Liver (tissue), 9 donors: ENCODE data around the gene IGFALS. TPM values are rescaled to one million over a fixed set of nuclear protein-coding genes. Genes with fewer than 3 reads are reported as not detected.

Source experiments
- DNase-seq: peaks from one replicate; pipeline ENCODE4 v3.0.0-alpha.2; 2017; ENCODE audit warnings: low spot score
- H3K27ac ChIP-seq, 2 donors: one replicate each; pipeline ENCODE4 v1.7.0; 2013; ENCODE audit warnings: inconsistent platforms in 2 of 2, low read length in 2 of 2, control low read depth in 1 of 2, low read depth in 1 of 2, mild to moderate bottlenecking in 1 of 2
- H3K27me3 ChIP-seq, 4 donors: one replicate each; pipeline versions ENCODE4 v1.6.1 to v1.7.0; 2013; ENCODE audit warnings: low read length in 3 of 4, inconsistent platforms in 1 of 4, mild to moderate bottlenecking in 1 of 4, moderate library complexity in 1 of 4; ENCODE audit not compliant: control insufficient read depth in 4 of 4, insufficient read depth in 4 of 4
- H3K36me3 ChIP-seq, 4 donors: one replicate each; pipeline versions ENCODE4 v1.6.1 to v1.7.0; 2013; ENCODE audit warnings: low read length in 3 of 4, mild to moderate bottlenecking in 3 of 4, low read depth in 1 of 4, moderate library complexity in 1 of 4; ENCODE audit not compliant: control insufficient read depth in 4 of 4, insufficient read depth in 3 of 4
- H3K4me1 ChIP-seq, 4 donors: one replicate each; pipeline versions ENCODE4 v1.6.1 to v1.7.0; 2013; ENCODE audit warnings: low read length in 3 of 4, mild to moderate bottlenecking in 3 of 4, moderate library complexity in 1 of 4; ENCODE audit not compliant: control insufficient read depth in 4 of 4, insufficient read depth in 4 of 4
- H3K4me3 ChIP-seq, 3 donors: one replicate each; pipeline versions ENCODE4 v1.6.1 to v1.7.0; 2013; ENCODE audit warnings: low read length in 3 of 3, control low read depth in 1 of 3, low read depth in 1 of 3, mild to moderate bottlenecking in 1 of 3
- H3K9ac ChIP-seq, 2 donors: one replicate each; pipeline ENCODE4 v1.7.0; 2013; ENCODE audit warnings: low read length in 2 of 2, mild to moderate bottlenecking in 2 of 2, moderate library complexity in 2 of 2, control low read depth in 1 of 2, low read depth in 1 of 2
- H3K9me3 ChIP-seq, 4 donors: one replicate each; pipeline versions ENCODE4 v1.6.1 to v1.7.0; 2013; ENCODE audit warnings: low read length in 3 of 4; ENCODE audit not compliant: control insufficient read depth in 4 of 4
- EGR1 ChIP-seq, 2 donors: IDR thresholded peaks; 2 replicates each; pipeline ENCODE4 v1.6.1; 2016 to 2018; ENCODE audit warnings: antibody characterized with exemption in 2 of 2, low read depth in 2 of 2
- FOXA1 ChIP-seq: IDR thresholded peaks from 2 replicates; pipeline ENCODE4 v1.6.1; 2016; ENCODE audit warnings: antibody characterized with exemption
- GABPA ChIP-seq, 2 donors: IDR thresholded peaks in 1 of 2; conservative IDR thresholded peaks in 1 of 2; 2 replicates each; pipeline ENCODE4 v1.6.1; 2016; ENCODE audit warnings: antibody characterized with exemption in 2 of 2, mild to moderate bottlenecking in 1 of 2, moderate library complexity in 1 of 2
- HNF4G ChIP-seq: IDR thresholded peaks from 2 replicates; pipeline ENCODE4 v1.6.1; 2016; ENCODE audit warnings: antibody characterized with exemption
- JUND ChIP-seq, 2 donors: IDR thresholded peaks; 2 replicates each; pipeline ENCODE4 v1.6.1; 2016; ENCODE audit warnings: antibody characterized with exemption in 2 of 2
- NR2F2 ChIP-seq: IDR thresholded peaks from 2 replicates; pipeline ENCODE4 v1.6.1; 2016; ENCODE audit warnings: antibody characterized with exemption
- RAD21 ChIP-seq, 2 donors: IDR thresholded peaks; 2 replicates each; pipeline ENCODE4 v1.6.1; 2016; ENCODE audit warnings: antibody characterized with exemption in 2 of 2, mild to moderate bottlenecking in 2 of 2
- RXRA ChIP-seq, 2 donors: IDR thresholded peaks; 2 replicates each; pipeline ENCODE4 v1.6.1; 2017 to 2018; ENCODE audit warnings: antibody characterized with exemption in 2 of 2, mild to moderate bottlenecking in 1 of 2
- YY1 ChIP-seq: IDR thresholded peaks from 2 replicates; pipeline ENCODE4 v1.6.1; 2016; ENCODE audit warnings: antibody characterized with exemption, mild to moderate bottlenecking
- WGBS: extraction: QIAGEN DNeasy Blood & Tissue Kit; methylation state at CpG from one replicate; pipeline ENCODE4 v1.1.7; 2013; 5-methylcytosine and 5-hydroxymethylcytosine counted together
- polyA plus RNA-seq, 2 donors: library from polyadenylated mRNA; stranded (reverse) in 1 of 2; unstranded in 1 of 2; fragments of 200-250 nt in 1 of 2; fragments of >200 nt in 1 of 2; fragmentation: Nextera tagmentation in 1 of 2; extraction: Ambion mirVana in 1 of 2; gene quantifications; one replicate each; pipeline versions ENCODE4 v1.2.1 to v1.2.3, GENCODE V29; 2013 to 2015
- total RNA-seq, 2 donors: library from RNA; depleted of rRNA; stranded (reverse); fragments of >200 nt; gene quantifications; one replicate each; pipeline ENCODE4 v1.2.3, GENCODE V29; 2014
- TF ChIP-seq, protein P1 (sequence below): IDR thresholded peaks from 2 replicates; pipeline ENCODE4 v1.6.1; 2016; ENCODE audit warnings: antibody characterized with exemption
- TF ChIP-seq, protein P2 (sequence below): IDR thresholded peaks from 2 replicates; pipeline ENCODE4 v1.6.1; 2016; ENCODE audit warnings: antibody characterized with exemption
- TF ChIP-seq, protein P3 (sequence below): fragments of 150-350 bp; IDR thresholded peaks from 2 replicates; pipeline ENCODE4 v1.5.1; 2017; ENCODE audit warnings: improper control_type of control experiment, low read depth, low read length; ENCODE audit not compliant: missing input control
- TF ChIP-seq, protein P4 (sequence below): IDR thresholded peaks from 2 replicates; pipeline ENCODE4 v1.6.1; 2016; ENCODE audit warnings: antibody characterized with exemption
- donor health status: healthy.
- donor health status: healthy.
- donor health status: healthy.
- donor health status: healthy.
- donor health status: healthy.

Gene IGFALS
- total and polyA plus RNA-seq, 4 donors = 19.8 to 161 (median 68.4) TPM

DNA sequence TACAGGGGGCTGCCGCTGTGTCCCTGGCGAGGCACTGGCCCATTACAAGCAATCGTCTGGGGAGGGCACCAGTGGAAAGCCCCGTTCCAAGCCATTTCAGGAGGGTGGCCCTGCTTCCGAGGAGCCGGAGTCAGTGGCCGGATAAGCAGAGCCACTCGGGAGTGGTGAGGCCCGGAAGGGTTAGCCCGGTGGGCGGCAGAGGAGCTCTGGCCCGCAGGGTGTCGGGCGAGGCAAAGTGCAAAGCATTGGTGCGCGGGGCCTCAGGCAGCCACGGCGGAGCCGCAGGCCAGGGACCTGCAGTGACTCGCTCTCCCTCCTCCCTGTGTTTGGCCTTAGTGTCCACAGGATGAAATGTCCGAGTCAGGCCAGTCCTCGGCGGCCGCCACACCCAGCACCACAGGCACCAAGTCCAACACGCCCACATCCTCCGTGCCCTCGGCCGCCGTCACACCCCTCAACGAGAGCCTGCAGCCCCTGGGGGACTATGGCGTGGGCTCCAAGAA lies 46.8 kb downstream of the IGFALS start:
- no peak for DNase-seq
- 96% methylated on average over 31 of the region's 31 CpGs for WGBS
- no peak for TF ChIP-seq JUND (IDR thresholded peaks at IDR 0.05)

DNA sequence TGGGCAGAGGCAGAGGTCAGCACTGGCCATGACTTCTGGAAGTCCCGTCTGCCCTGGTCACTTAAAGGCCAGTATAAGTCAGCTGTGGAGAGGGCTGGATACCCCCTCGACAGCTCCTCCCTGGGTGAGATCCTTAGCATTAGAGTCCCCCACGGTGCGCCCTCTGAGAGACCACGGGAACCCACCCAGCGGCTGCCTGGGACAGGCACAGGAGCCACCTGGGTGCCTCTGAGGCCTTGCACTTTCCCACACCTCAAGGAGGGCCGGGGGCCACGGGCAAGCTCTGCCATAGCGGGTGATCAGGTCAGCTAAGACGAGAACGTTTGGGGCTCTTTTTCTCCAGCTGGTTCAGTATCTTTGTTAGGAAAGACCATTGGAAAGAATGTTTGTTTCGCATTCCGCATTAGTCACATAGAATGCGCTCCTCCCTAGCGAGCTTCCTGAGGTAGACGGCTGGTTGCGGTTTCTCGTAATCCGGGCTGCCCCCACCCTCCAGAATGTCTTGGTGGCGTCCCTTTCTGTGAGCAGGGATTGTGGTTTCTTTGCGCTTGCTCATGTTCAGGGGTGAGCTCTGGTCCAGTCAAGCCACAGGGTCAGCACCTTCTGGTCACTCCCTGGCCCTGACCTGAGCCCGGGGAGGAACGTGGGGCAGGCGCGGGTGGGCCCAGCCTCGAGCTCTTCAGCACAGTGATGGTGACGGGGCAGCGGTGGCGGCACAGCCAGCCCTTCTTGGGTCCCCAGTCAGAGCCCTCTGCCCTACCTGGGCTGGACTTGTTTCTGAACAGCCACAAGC lies 47.4 kb downstream of the IGFALS start:
- Histone ChIP-seq H3K4me1 (no peaks in the 10 kb centered on the region), H3K27ac (no peak overlapping the region), H3K36me3 (peaks cover 6 to 59% (median 25%) of the 10 kb centered on the region in 4 donors), H3K9ac (no peak overlapping the region), H3K27me3 (no peaks in the 10 kb centered on the region), H3K9me3 (no peaks in the 10 kb centered on the region), H3K4me3 (no peak overlapping the region)
- WGBS = 96% methylated on average over 29 of the region's 29 CpGs
- DNase-seq = no peak
- TF ChIP-seq, protein P1, sequence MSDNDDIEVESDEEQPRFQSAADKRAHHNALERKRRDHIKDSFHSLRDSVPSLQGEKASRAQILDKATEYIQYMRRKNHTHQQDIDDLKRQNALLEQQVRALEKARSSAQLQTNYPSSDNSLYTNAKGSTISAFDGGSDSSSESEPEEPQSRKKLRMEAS = no peak
- TF ChIP-seq FOXA1 = no peak
- TF ChIP-seq EGR1 (IDR thresholded peaks at IDR 0.05; ENCODE audit: low read depth in 2 of 2) = no peak
- TF ChIP-seq JUND (IDR thresholded peaks at IDR 0.05) = no peak
- no peak for TF ChIP-seq NR2F2
- no peak for TF ChIP-seq GABPA (IDR thresholded peaks at IDR 0.05 in 1 of 2, conservative IDR thresholded peaks at IDR 0.05 in 1 of 2)
- no peak for TF ChIP-seq YY1
- TF ChIP-seq RAD21 (IDR thresholded peaks at IDR 0.05) = no peak
- TF ChIP-seq, protein P2, sequence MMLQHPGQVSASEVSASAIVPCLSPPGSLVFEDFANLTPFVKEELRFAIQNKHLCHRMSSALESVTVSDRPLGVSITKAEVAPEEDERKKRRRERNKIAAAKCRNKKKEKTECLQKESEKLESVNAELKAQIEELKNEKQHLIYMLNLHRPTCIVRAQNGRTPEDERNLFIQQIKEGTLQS = no peak
- TF ChIP-seq, protein P3, sequence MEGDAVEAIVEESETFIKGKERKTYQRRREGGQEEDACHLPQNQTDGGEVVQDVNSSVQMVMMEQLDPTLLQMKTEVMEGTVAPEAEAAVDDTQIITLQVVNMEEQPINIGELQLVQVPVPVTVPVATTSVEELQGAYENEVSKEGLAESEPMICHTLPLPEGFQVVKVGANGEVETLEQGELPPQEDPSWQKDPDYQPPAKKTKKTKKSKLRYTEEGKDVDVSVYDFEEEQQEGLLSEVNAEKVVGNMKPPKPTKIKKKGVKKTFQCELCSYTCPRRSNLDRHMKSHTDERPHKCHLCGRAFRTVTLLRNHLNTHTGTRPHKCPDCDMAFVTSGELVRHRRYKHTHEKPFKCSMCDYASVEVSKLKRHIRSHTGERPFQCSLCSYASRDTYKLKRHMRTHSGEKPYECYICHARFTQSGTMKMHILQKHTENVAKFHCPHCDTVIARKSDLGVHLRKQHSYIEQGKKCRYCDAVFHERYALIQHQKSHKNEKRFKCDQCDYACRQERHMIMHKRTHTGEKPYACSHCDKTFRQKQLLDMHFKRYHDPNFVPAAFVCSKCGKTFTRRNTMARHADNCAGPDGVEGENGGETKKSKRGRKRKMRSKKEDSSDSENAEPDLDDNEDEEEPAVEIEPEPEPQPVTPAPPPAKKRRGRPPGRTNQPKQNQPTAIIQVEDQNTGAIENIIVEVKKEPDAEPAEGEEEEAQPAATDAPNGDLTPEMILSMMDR = no peak
- TF ChIP-seq HNF4G = no peak
- no peak for TF ChIP-seq RXRA (IDR thresholded peaks at IDR 0.05)
- TF ChIP-seq, protein P4, sequence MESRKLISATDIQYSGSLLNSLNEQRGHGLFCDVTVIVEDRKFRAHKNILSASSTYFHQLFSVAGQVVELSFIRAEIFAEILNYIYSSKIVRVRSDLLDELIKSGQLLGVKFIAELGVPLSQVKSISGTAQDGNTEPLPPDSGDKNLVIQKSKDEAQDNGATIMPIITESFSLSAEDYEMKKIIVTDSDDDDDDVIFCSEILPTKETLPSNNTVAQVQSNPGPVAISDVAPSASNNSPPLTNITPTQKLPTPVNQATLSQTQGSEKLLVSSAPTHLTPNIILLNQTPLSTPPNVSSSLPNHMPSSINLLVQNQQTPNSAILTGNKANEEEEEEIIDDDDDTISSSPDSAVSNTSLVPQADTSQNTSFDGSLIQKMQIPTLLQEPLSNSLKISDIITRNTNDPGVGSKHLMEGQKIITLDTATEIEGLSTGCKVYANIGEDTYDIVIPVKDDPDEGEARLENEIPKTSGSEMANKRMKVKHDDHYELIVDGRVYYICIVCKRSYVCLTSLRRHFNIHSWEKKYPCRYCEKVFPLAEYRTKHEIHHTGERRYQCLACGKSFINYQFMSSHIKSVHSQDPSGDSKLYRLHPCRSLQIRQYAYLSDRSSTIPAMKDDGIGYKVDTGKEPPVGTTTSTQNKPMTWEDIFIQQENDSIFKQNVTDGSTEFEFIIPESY = no peak

More for the DNA sequence above, 46.8 kb downstream of the IGFALS start:
- Histone ChIP-seq H3K27me3 (no peaks in the 10 kb centered on the region), H3K9ac (no peak overlapping the region), H3K4me1 (no peaks in the 10 kb centered on the region), H3K4me3 (no peak overlapping the region), H3K36me3 (peaks cover 6 to 60% (median 28%) of the 10 kb centered on the region in 4 donors), H3K9me3 (no peaks in the 10 kb centered on the region), H3K27ac (no peak overlapping the region)
